CD4-positive, alpha-beta T cell treated with Interleukin-17A for 4 hours (primary cell): ENCODE measurements around the gene ABL2.

Experiments
- DNase-seq: peaks from one replicate; pipeline ENCODE4 v3.0.0-alpha.2; 2020; ENCODE audit warnings: mixed read lengths

The ABL2 gene

GRCh38 chr1:179128520-179128919 lies 101.0 kb downstream of the ABL2 start:
- DNase-seq = no peak

- no peak for DNase-seq
These were observed 102.1 kb downstream of the ABL2 start for GRCh38 chr1:179127163-179127895.

- DNase-seq = no peak
These were observed 103.0 kb downstream of the ABL2 start for GRCh38 chr1:179126338-179127060.

GRCh38 chr1:179124873-179125272 lies 104.6 kb downstream of the ABL2 start:
- DNase-seq = no peak

- peak; percentile 63 for DNase-seq
These were observed 108.1 kb downstream of the ABL2 start for GRCh38 chr1:179121159-179121938.

GRCh38 chr1:179120736-179121135 lies 108.7 kb downstream of the ABL2 start:
- no peak for DNase-seq

GRCh38 chr1:179119513-179119912 lies 110.0 kb downstream of the ABL2 start:
- no peak for DNase-seq

GRCh38 chr1:179115181-179115580 lies 114.3 kb downstream of the ABL2 start:
- DNase-seq = no peak

- DNase-seq = no peak
These were observed 120.8 kb downstream of the ABL2 start for GRCh38 chr1:179108644-179109043.

- DNase-seq = no peak
These were observed 121.5 kb downstream of the ABL2 start for GRCh38 chr1:179107706-179108629.

- DNase-seq = peak; percentile 15
These were observed 124.1 kb downstream of the ABL2 start for GRCh38 chr1:179105393-179105792.

- DNase-seq = no peak
These were observed 124.7 kb downstream of the ABL2 start for GRCh38 chr1:179104611-179105250.

GRCh38 chr1:179103999-179104398 lies 125.5 kb downstream of the ABL2 start:
- DNase-seq = no peak

GRCh38 chr1:179101566-179101965 lies 127.9 kb downstream of the ABL2 start:
- no peak for DNase-seq

- no peak for DNase-seq
These were observed 129.6 kb downstream of the ABL2 start for GRCh38 chr1:179099891-179100290.

- no peak for DNase-seq
These were observed 133.6 kb downstream of the ABL2 start for GRCh38 chr1:179095924-179096323.

GRCh38 chr1:179095377-179095776 lies 134.1 kb downstream of the ABL2 start:
- no peak for DNase-seq

- no peak for DNase-seq
These were observed 134.7 kb downstream of the ABL2 start for GRCh38 chr1:179094818-179095217.

- no peak for DNase-seq
These were observed 136.5 kb downstream of the ABL2 start for GRCh38 chr1:179092896-179093461.

- DNase-seq = no peak
These were observed 137.7 kb downstream of the ABL2 start for GRCh38 chr1:179091691-179092165.

- DNase-seq = no peak
These were observed 138.6 kb downstream of the ABL2 start for GRCh38 chr1:179090923-179091322.
